HG03565 (cell line): ENCODE data around the gene EXOSC2.

ENCODE experiments used
- ATAC-seq: cut with Tn5 transposase; IDR thresholded peaks from one replicate; pipeline ENCODE4 v1.9.1; 2021; ENCODE audit warnings: mild to moderate bottlenecking, moderate library complexity; ENCODE audit not compliant: unreplicated experiment

EXOSC2 gene, protein sequence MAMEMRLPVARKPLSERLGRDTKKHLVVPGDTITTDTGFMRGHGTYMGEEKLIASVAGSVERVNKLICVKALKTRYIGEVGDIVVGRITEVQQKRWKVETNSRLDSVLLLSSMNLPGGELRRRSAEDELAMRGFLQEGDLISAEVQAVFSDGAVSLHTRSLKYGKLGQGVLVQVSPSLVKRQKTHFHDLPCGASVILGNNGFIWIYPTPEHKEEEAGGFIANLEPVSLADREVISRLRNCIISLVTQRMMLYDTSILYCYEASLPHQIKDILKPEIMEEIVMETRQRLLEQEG

DNA sequence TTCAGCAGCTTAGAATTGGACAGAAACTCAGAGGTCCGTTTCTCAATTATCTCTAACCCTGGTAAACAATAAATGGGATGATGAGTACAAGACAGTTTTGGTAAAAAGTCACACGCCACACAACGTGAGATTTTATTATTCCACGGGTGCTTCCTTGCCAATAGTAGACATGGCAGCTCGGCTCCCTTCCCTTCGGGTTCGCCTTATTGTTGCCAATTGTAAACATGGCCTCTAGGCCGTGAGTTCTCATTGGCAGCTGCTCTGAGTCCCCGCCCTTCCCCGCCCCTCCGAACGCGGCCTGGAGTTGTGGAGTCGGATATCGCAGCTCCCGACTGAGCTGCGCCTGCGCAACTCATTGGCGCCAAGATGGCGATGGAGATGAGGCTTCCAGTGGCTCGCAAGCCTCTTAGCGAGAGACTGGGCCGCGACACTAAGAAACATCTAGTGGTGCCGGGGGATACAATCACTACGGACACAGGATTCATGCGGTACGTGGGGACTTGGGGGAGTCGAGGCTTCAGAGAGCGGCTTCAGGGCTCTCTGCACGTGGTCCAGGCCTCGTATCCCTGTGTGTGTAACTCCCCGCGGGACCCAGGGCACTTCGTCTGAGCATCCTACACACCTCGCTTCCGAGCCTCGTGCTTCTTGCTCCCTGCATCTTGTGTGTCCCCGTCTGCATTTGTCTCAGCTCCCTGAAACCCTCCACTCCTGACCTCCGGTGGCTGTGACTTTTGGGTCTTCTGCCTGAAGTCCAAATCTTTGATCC lies at the start of gene EXOSC2:
TSS of gene EXOSC2 (plus strand) at position 355 of the 766 bp plus-strand sequence. CDS start at position 367, 12 bp downstream.
- ATAC-seq: peak; percentile 89

- no peak for ATAC-seq
Observed at GRCh38 chr9:130651221-130651620, 42.4 kb upstream of the EXOSC2 start.

DNA sequence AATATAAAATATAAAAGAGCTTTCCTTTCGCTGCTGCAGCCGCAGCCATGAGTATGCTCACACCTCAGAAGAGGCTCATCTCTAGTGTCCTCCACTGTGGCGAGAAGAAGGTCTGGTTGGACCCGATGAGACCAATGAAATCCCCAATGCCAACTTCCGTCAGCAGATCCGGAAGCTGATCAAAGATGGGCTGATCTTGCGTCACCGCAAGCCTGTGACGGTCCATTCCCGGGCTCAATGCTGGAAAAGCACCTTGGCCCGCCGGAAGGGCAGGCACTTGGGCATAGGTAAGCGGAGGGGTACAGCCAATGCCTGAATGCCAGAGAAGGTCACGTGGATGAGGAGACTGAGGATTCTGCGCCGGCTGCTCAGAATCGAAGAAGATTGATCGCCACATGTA lies 41.8 kb upstream of the EXOSC2 start:
- no peak for ATAC-seq

DNA sequence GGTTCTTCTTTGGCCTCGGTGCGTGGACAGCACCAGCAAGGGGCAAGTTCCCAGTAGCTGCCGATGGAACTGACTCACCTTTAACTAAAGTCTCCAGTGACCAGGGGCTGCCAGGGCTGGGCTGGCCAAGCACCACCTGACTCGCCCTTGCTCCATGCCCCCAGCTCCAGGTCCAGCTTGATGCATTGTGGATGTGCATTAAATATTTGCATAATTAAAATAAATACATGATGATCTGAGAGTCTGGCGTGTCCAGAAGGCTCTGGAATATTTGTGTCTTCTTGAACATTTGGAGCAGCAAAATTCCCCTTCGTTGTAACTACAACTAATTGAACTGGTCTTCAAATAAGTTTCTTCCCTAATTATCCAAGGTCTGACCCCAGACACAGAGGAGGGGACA lies 38.7 kb upstream of the EXOSC2 start:
- ATAC-seq: no peak

GRCh38 chr9:130658893-130659698 lies 34.5 kb upstream of the EXOSC2 start:
- ATAC-seq: no peak

DNA sequence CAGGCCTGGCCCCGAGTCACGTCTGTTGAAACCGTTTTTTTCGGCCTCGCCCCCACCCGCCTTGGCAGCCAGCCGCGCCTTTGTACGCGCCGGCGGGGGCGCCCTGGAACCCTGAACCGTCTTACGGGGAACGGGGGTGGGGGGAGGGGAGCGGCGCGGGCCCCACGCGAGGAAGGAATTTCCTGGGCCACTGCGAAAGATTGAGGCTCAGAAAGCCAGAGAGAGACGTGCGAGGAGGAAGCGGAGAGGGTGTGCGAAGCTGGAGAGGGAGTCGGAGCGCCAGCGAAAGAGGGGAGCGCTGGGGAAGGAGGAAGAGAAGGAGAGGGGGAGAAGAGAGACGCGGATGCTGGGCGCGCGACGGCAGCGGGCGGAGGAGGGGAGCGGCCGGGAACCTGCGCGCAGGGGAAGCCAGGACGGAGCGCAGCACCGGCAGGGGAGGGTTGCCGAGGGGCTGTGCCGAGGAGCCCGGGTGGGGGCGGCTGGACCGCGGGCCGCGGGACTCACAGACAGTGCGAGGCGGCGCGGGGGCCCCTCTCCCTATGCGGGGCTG lies 33.8 kb upstream of the EXOSC2 start:
- no peak for ATAC-seq

DNA sequence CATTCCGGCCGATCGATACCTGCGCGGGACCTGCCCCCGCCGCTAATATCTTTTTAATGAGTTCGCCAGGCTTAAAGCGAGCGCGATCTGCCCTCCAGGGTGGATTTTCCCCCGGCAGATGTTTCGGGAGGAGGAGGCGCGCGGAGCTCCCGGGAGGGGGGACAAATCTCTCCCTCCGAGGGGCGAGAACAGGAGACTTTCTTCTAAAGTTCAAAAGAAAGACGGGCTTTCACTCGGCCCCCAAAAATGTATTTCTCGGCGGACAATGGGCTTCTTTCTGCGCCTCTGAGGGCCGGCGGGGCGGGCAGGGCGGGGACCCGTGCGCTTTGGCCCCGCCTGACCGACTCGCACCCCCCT lies 33.3 kb upstream of the EXOSC2 start:
- ATAC-seq: no peak

DNA sequence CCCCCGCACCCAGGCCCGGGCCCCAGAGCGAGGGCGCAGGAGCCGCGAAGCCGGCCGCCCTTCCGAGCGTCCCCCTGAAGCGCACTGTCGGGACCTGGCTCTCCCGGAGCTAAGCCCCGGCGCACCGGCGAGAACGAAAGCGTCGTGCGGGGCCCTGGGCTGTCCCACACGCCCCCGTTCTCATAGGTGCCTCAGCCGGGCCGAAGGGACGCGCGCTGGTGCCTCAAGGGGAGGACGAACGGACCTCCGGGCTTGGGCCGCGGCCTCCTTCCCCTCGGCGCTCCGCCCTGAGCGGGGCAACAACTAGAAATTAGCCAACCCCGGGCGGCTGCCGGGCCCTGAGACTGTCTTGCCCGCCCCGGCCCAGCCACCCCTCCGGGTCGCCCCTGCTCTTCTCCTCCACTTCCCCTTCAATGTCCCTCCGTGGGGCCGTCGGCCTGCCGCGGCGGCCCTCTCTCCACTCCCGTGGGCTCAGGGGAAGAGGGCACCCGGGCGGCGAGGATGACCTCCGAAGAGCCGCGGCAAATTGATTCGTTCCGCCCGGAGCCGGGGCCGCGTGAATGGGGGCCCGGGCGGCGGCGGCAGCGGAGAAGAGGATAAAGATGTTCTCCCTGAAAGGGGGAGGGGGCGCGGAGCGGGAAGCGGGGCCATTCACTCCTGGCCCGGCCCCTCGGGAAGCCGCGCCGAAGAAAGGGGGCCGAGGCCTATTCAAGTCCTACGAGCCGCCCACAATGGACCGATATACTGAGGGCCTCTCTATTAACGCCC lies 32.7 kb upstream of the EXOSC2 start:
- ATAC-seq: no peak

DNA sequence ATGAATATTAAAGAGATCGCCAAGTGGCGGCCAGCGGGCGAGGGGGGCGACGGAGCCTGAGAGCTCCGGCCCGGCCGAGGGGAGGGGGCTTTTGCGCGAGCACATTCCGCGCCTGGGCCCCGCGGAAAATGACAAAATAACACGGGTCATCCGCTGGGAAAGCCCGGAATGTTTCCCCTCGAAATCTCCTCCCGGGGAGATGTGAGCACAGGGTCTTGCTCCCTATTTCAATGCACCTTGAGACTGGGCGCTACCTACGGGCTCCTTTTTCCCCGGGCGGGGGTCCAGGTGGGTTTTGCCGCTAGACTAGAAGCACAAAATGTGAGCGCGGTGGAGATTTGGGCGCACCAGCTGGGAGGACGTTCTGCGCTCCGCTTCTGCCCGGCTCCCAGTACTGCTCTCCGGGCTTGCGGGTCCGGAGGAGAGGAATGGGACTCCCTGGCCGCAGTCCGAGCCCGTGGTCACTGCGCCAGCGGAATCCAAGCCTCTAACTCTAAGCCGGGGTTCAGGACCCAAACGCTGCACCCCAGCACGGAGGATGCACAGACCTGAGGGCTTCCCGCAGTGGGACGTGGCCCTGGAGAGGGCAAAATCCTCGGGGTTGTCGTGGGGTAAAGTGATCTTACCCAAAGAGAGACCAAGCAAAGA lies 32.0 kb upstream of the EXOSC2 start:
- ATAC-seq: no peak

DNA sequence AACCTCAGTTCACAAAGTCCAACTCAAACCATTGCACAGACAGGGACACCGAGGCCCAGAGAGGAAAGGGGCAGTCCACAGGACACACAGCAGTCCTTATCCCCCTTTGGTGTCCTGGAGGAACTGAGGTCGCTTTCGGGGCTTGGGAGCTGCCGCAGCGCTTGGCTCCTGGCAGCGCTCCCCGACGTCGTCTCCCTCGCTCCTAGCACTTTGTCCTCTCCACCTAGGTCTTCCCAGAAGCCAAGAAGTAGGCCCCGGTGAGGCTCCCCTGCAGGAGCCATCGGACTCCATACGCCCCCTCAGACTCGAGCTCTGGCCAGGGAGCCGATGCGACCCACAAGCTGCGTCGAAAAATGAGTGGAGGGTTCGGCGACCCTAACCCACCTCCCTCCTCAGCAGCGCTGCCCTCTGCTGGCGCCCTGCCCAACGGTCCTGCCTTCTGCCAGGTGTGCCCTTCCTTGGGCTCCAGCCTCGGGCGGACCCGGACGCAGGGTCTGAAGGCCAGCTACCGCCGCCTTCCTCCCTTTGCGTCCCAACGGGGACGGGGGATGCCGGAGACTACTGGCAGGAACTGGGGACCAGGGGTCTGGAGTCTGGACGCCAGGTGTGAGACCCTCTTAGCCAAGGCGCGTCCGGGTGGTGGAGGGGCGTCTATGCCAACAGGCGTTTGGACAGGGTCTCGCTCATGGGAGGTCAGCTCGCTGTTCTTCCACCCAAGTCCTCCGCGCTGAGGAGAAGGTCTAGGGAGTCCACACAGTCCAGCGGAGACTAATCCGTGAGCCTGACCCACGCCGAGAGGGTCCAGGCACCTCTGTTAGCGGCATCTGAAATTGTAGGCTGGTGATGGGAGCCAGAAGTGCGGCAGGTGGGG lies 31.2 kb upstream of the EXOSC2 start:
- ATAC-seq: no peak

DNA sequence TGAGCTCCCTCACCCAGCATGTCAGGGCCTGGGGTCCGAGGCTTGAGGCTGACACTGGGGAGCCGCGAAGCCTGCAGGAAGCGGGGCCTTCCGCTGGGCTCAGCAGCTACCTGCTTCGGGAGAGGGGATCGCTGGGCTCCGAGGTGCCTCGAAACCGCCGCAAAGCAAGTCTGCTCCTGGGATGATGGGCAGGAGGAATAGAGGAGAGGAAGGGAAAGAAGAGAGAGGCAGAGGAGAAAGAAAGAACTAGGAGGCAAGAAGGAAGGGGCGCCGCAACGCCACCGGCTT lies 30.7 kb upstream of the EXOSC2 start:
- no peak for ATAC-seq

GRCh38 chr9:130663258-130663976 lies 30.2 kb upstream of the EXOSC2 start:
- ATAC-seq: no peak

- ATAC-seq: no peak
Observed at GRCh38 chr9:130663977-130664250, 29.7 kb upstream of the EXOSC2 start.

- no peak for ATAC-seq
Observed at GRCh38 chr9:130664251-130665028, 29.1 kb upstream of the EXOSC2 start, which contains the start of gene PRDM12. Gene PRDM12, plus strand, starts transcription at chr9:130664594. Its CDS starts 60 bp downstream, at chr9:130664654.

- ATAC-seq: no peak
Observed at GRCh38 chr9:130665029-130665430, 28.6 kb upstream of the EXOSC2 start.

- no peak for ATAC-seq
Observed at GRCh38 chr9:130665431-130666392, 27.9 kb upstream of the EXOSC2 start.
